T-cell (primary cell): ENCODE measurements around the gene ITPR2. TPM values are rescaled to one million over a fixed set of nuclear protein-coding genes. Genes with fewer than 3 reads are reported as not detected.
"Not testable (repeated sequence)": the region's sequence is repeated elsewhere in the genome, so short reads cannot be mapped to it uniquely, and the experiment has no call there.

Experiments
- ATAC-seq, 4 experiments: fragments of 200-7000 bp in 3 of 4; fragments of 150-1000 bp in 1 of 4; cut with Tn5 transposase; replicated peaks in 1 of 4; 1 replicate in 3 of 4; 2 replicates in 1 of 4; pipeline ENCODE4 v1.10.0; 2021; ENCODE audit warnings: moderate library complexity in 3 of 4, mild to moderate bottlenecking in 2 of 4, moderate number of reproducible peaks in 1 of 4
- CTCF ChIA-PET, 2 donors: fragments of 300-600 bp; sonication (Branson Sonifier 250); formaldehyde crosslinking; loops; one replicate each; lab custom pipeline; 2022; ENCODE audit warnings: antibody characterized with exemption in 2 of 2; lab: Charles Lee
- POLR2A ChIA-PET, 2 donors: fragments of 300-600 bp; sonication (Branson Sonifier 250); formaldehyde crosslinking; loops; one replicate each; lab custom pipeline; 2022; ENCODE audit warnings: antibody characterized with exemption in 2 of 2; lab: Charles Lee
- DNase-seq, 35 experiments: peaks; one replicate each; pipeline versions ENCODE4 v3.0.0 to v3.0.0-alpha.2; 2013 to 2023
- H3K27ac ChIP-seq: one replicate; pipeline ENCODE4 v1.5.1; 2013; ENCODE audit warnings: low read length
- H3K27me3 ChIP-seq, 2 experiments: replicated peaks in 1 of 2; 1 replicate in 1 of 2; 2 replicates in 1 of 2; pipeline versions ENCODE4 v1.6.1 to v1.7.0; 2013; ENCODE audit warnings: low read length in 1 of 2, mixed read lengths in 1 of 2; ENCODE audit not compliant: control insufficient read depth in 2 of 2, insufficient read depth in 2 of 2; ENCODE audit errors: extremely low read depth in 1 of 2
- H3K36me3 ChIP-seq, 2 donors: 1 replicate in 1 of 2; 2 replicates in 1 of 2; pipeline versions ENCODE4 v1.6.1 to v1.7.0; 2013; ENCODE audit warnings: low read length in 1 of 2; ENCODE audit not compliant: control insufficient read depth in 2 of 2, insufficient read depth in 1 of 2; ENCODE audit errors: extremely low read depth in 1 of 2
- H3K4me1 ChIP-seq, 2 experiments: 1 replicate in 1 of 2; 2 replicates in 1 of 2; pipeline versions ENCODE4 v1.6.1 to v1.7.0; 2013; ENCODE audit warnings: low read length in 2 of 2, mixed read lengths in 1 of 2; ENCODE audit not compliant: insufficient read depth in 2 of 2, control insufficient read depth in 1 of 2; ENCODE audit errors: extremely low read depth in 1 of 2
- H3K4me3 ChIP-seq, 2 donors: 1 replicate in 1 of 2; 2 replicates in 1 of 2; pipeline versions ENCODE4 v1.5.1 to v1.7.0; 2013; ENCODE audit warnings: mild to moderate bottlenecking in 2 of 2, low read length in 1 of 2, moderate library complexity in 1 of 2; ENCODE audit not compliant: control insufficient read depth in 1 of 2; ENCODE audit errors: extremely low read depth in 1 of 2
- H3K9me3 ChIP-seq: 2 replicates; pipeline ENCODE4 v1.7.0; 2013
- H3K27ac Mint-ChIP-seq, 2 donors: one replicate each; pipeline ENCODE4 v1.8.0; 2020 to 2021; ENCODE audit warnings: mild to moderate bottlenecking in 2 of 2, mixed read lengths in 2 of 2
- H3K27me3 Mint-ChIP-seq, 2 donors: one replicate each; pipeline ENCODE4 v1.8.0; 2021 to 2022; ENCODE audit warnings: mixed read lengths in 2 of 2
- H3K36me3 Mint-ChIP-seq: one replicate; pipeline ENCODE4 v1.8.0; 2021; ENCODE audit warnings: mixed read lengths
- H3K4me1 Mint-ChIP-seq, 3 donors: one replicate each; pipeline ENCODE4 v1.8.0; 2020 to 2022; ENCODE audit warnings: mixed read lengths in 3 of 3, mild to moderate bottlenecking in 1 of 3
- H3K4me3 Mint-ChIP-seq, 3 donors: one replicate each; pipeline ENCODE4 v1.8.0; 2020 to 2022; ENCODE audit warnings: mild to moderate bottlenecking in 3 of 3, mixed read lengths in 3 of 3, moderate library complexity in 3 of 3
- H3K9me3 Mint-ChIP-seq, 3 donors: one replicate each; pipeline ENCODE4 v1.8.0; 2020 to 2022; ENCODE audit warnings: mixed read lengths in 3 of 3
- WGBS: methylation state at CpG from one replicate; pipeline ENCODE4 v1.1.5; 2013; ENCODE audit warnings: missing lambda C conversion rate; ENCODE audit not compliant: insufficient coverage; 5-methylcytosine and 5-hydroxymethylcytosine counted together
- total RNA-seq, 35 experiments: library from RNA in 6 of 35; stranded (reverse) in 6 of 35; fragments of 120-200 nt in 1 of 35; gene quantifications; one replicate each; pipeline versions ENCODE4 v1.2.1 to v1.2.4 and lab custom pipeline; 2013 to 2026

The ITPR2 gene
- total RNA-seq, 5 donors from 2014 or later (not counting 1 experiment from before 2014, with no cell fraction given), result 38.8 to 52.5 (median 44.5) TPM

DNA sequence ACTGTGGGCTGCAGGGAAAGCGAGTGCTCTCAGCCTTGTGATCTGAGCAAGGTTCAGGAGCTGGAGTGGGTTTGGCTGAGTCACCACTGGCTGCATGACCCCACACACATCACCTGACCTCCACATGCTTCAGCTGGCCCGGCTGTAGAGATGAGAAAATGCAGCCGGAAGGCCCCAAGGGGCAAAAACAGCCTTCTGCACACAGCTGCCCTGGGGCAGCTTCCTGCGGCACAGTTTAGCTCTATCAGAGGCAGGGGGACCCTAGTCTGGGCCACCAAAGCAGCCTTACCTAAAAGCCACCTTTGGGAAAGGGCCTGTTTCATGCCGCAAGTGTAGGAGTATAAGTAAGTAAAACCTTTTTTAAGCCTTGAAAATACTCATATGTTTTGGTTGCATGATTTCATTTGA is 514.3 kb downstream of the ITPR2 start:
- peaks cover 15% of the 10 kb centered on the region in 2 donors for H3K27me3 Mint-ChIP-seq
- POLR2A ChIA-PET, result no interaction called here
- CTCF ChIA-PET, result no interaction called here
- H3K4me3 ChIP-seq, result no peak overlapping the region
- 52% methylated on average over 3 of the region's 5 CpGs for WGBS
- no peaks in the 10 kb centered on the region for H3K4me1 ChIP-seq
- H3K27me3 ChIP-seq, result peaks cover 0 to 17% of the 10 kb centered on the region in 2 experiments
- H3K27ac ChIP-seq, result no peak overlapping the region
- ATAC-seq, result no peak
- H3K9me3 ChIP-seq, result no peaks in the 10 kb centered on the region
- no peak overlapping the region for H3K4me3 Mint-ChIP-seq
- no peaks in the 10 kb centered on the region for H3K36me3 ChIP-seq
- H3K27ac Mint-ChIP-seq, result no peak overlapping the region
- H3K4me1 Mint-ChIP-seq, result no peaks in the 10 kb centered on the region
- DNase-seq, result no peak
- H3K9me3 Mint-ChIP-seq, result peaks cover 14 to 19% (median 15%) of the 10 kb centered on the region in 3 donors
- H3K36me3 Mint-ChIP-seq, result no peaks in the 10 kb centered on the region

GRCh38 chr12:26317942-26318575 is 514.9 kb downstream of the ITPR2 start:
- Mint-ChIP-seq H3K4me1 (no peaks in the 10 kb centered on the region), H3K27ac (no peak overlapping the region), H3K36me3 (no peaks in the 10 kb centered on the region), H3K4me3 (no peak overlapping the region), H3K9me3 (peaks cover 20 to 25% (median 21%) of the 10 kb centered on the region in 3 donors), H3K27me3 (peaks cover 15 to 17% of the 10 kb centered on the region in 2 donors)
- Histone ChIP-seq H3K27ac (no peak overlapping the region), H3K4me3 (no peak overlapping the region), H3K27me3 (peaks cover 0 to 17% of the 10 kb centered on the region in 2 experiments), H3K36me3 (no peaks in the 10 kb centered on the region), H3K9me3 (no peaks in the 10 kb centered on the region), H3K4me1 (no peaks in the 10 kb centered on the region)
- ATAC-seq, result no peak
- DNase-seq, result no peak
- ChIA-PET CTCF (no interaction called here), POLR2A (no interaction called here)

- H3K36me3 ChIP-seq, H3K27ac ChIP-seq, H3K4me1 ChIP-seq, H3K27ac Mint-ChIP-seq, DNase-seq, H3K4me3 ChIP-seq, H3K36me3 Mint-ChIP-seq, H3K9me3 ChIP-seq, ATAC-seq, H3K4me3 Mint-ChIP-seq, H3K4me1 Mint-ChIP-seq, POLR2A ChIA-PET: not testable (repeated sequence)
- Mint-ChIP-seq H3K27me3 (peaks cover 5 to 14% of the 10 kb centered on the region in 2 donors), H3K9me3 (peaks cover 15 to 31% (median 24%) of the 10 kb centered on the region in 3 donors)
- peaks cover 0 to 17% of the 10 kb centered on the region in 2 experiments for H3K27me3 ChIP-seq
- CTCF ChIA-PET, result interaction anchor here in 1 of 2 donors (1.1 kb wide), 1 partner anchor 12 kb away, joined by 5 read pairs; no protein-coding TSS in a partner anchor
Measured at GRCh38 chr12:26314103-26314502, 518.9 kb downstream of the ITPR2 start.

GRCh38 chr12:26310489-26310888 is 522.5 kb downstream of the ITPR2 start:
- H3K9me3 Mint-ChIP-seq, result peaks cover 10 to 31% (median 22%) of the 10 kb centered on the region in 3 donors
- H3K27ac ChIP-seq, POLR2A ChIA-PET, CTCF ChIA-PET, H3K27ac Mint-ChIP-seq, H3K4me3 Mint-ChIP-seq, H3K4me3 ChIP-seq, H3K36me3 ChIP-seq, DNase-seq, ATAC-seq, H3K4me1 ChIP-seq, H3K27me3 Mint-ChIP-seq, H3K27me3 ChIP-seq, H3K36me3 Mint-ChIP-seq, H3K9me3 ChIP-seq, H3K4me1 Mint-ChIP-seq: not testable (repeated sequence)
- WGBS, result 100% methylated on average over 1 of the region's 6 CpGs

DNA sequence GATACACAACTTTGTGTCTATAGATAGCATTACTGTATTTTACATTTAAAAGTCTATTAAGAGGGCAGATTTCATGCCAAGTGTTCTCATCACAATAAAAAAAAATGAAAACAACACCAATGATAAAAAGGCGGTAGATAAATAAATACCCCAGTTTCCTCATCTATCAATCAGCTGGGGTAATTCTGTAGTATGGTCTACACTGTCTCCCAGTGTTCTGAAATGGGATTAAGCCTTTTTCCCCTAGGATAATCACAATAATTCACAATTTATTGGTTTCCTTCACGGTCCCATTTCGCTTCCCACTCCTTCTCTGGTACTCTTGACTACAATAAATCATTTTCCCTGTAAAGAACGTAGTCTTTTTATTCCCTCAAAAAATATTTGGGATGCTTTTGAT is 523.4 kb downstream of the ITPR2 start:
- ATAC-seq, result no peak
- no peak for DNase-seq
- Histone ChIP-seq H3K36me3 (no peaks in the 10 kb centered on the region), H3K27me3 (no peaks in the 10 kb centered on the region), H3K4me3 (no peak overlapping the region), H3K9me3 (no peaks in the 10 kb centered on the region), H3K4me1 (no peaks in the 10 kb centered on the region), H3K27ac (no peak overlapping the region)
- H3K9me3 Mint-ChIP-seq, result peaks cover 10 to 26% (median 18%) of the 10 kb centered on the region in 3 donors
- no peak overlapping the region for H3K4me3 Mint-ChIP-seq
- ChIA-PET POLR2A (no interaction called here), CTCF (no interaction called here)
- H3K27ac Mint-ChIP-seq, result no peak overlapping the region
- no CpG with 5 or more reads among the region's 4 CpGs for WGBS
- H3K4me1 Mint-ChIP-seq, result no peaks in the 10 kb centered on the region
- H3K36me3 Mint-ChIP-seq, result no peaks in the 10 kb centered on the region
- H3K27me3 Mint-ChIP-seq, result peaks cover 0 to 6% of the 10 kb centered on the region in 2 donors

DNA sequence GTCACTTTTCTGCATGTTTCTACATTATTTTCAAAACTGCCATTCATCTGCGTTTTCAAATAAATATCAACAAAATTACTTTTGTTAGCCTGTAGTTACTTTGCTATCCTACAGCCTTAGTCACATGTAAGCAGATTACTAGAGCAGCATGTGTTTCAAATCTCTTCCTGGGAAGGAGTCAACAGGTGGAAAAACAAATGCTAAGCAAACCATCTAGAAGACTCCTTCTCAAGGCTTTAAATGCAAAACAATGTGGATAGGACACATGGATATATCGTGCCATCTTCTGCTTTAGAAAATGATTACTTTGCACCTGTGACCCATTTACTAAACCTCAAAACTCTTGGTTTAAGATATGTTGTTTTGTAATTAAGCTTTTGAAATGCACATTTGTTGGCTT is 528.7 kb downstream of the ITPR2 start:
- DNase-seq (no peak), ATAC-seq (no peak)
- no peaks in the 10 kb centered on the region for H3K36me3 ChIP-seq
- H3K4me1 ChIP-seq, result no peaks in the 10 kb centered on the region
- H3K9me3 ChIP-seq, result no peaks in the 10 kb centered on the region
- H3K4me1 Mint-ChIP-seq, result peaks cover 6 to 7% (median 6%) of the 10 kb centered on the region in 3 donors
- H3K4me3 Mint-ChIP-seq, result no peak overlapping the region
- H3K36me3 Mint-ChIP-seq, result no peaks in the 10 kb centered on the region
- H3K4me3 ChIP-seq, result no peak overlapping the region
- ChIA-PET CTCF (no interaction called here), POLR2A (no interaction called here)
- H3K27ac Mint-ChIP-seq, result no peak overlapping the region
- H3K27me3 Mint-ChIP-seq, result peaks cover 0 to 9% of the 10 kb centered on the region in 2 donors
- no peaks in the 10 kb centered on the region for H3K27me3 ChIP-seq
- no peak overlapping the region for H3K27ac ChIP-seq
- no CpG with 5 or more reads among the region's 2 CpGs for WGBS
- no peaks in the 10 kb centered on the region for H3K9me3 Mint-ChIP-seq
